OCI-LY3 (cell line): ENCODE measurements around the gene SLC9A2.

Experiments used
- H2AFZ ChIP-seq: fragments of 200-600, 300-600 bp; shearing (Covaris generic); 2 replicates; pipeline ENCODE4 v1.6.0; 2014; ENCODE audit warnings: antibody characterized with exemption, low read depth, low read length
- H3K27ac ChIP-seq: fragments of 200-600, 300-600 bp; sonication (generic); 2 replicates; pipeline ENCODE4 v1.5.1; 2014; ENCODE audit warnings: mild to moderate bottlenecking, low read length, moderate library complexity, mixed read lengths
- H3K27me3 ChIP-seq: fragments of 200-600, 300-600 bp; sonication (generic); 2 replicates; pipeline ENCODE4 v1.6.1; 2014; ENCODE audit warnings: low read depth, low read length, mixed read lengths
- H3K36me3 ChIP-seq: fragments of 200-600, 300-600 bp; sonication (generic); replicated peaks from 2 replicates; pipeline ENCODE3; 2014; ENCODE audit warnings: low read depth, low read length, mixed read lengths
- H3K4me1 ChIP-seq: fragments of 300-600, 200-600 bp; sonication (generic); 2 replicates; pipeline ENCODE4 v1.6.1; 2014; ENCODE audit warnings: low read length, mixed read lengths
- H3K4me2 ChIP-seq: fragments of 200-600, 300-600 bp; sonication (generic); 2 replicates; pipeline ENCODE4 v1.6.1; 2014; ENCODE audit warnings: low read length, mixed read lengths
- H3K4me3 ChIP-seq: fragments of 300-600, 200-600 bp; sonication (generic); 2 replicates; pipeline ENCODE4 v1.5.1; 2014; ENCODE audit warnings: antibody characterized with exemption, mild to moderate bottlenecking, low read length, moderate library complexity
- H3K79me2 ChIP-seq: fragments of 300-600, 200-600 bp; shearing (Covaris generic); 2 replicates; pipeline ENCODE4 v1.6.1; 2014; ENCODE audit warnings: mild to moderate bottlenecking, low read length, mixed read lengths
- H3K9ac ChIP-seq: fragments of 300-600, 200-600 bp; shearing (Covaris generic); 2 replicates; pipeline ENCODE4 v1.6.0; 2014; ENCODE audit warnings: mild to moderate bottlenecking, low read length, moderate library complexity
- H3K9me3 ChIP-seq: fragments of 200-600, 300-600 bp; shearing (Covaris generic); 2 replicates; pipeline ENCODE4 v1.6.1; 2014; ENCODE audit warnings: low read length, mixed read lengths; ENCODE audit not compliant: insufficient read depth
- H4K20me1 ChIP-seq: fragments of 200-600, 300-600 bp; sonication (generic); 2 replicates; pipeline ENCODE4 v1.6.1; 2016; ENCODE audit warnings: low read length, mixed read lengths; ENCODE audit not compliant: insufficient read depth
- EZH2phosphoT487 ChIP-seq: fragments of 200-600 bp; shearing (Covaris generic); IDR thresholded peaks from 2 replicates; pipeline ENCODE4 v1.6.1; 2018; ENCODE audit warnings: antibody characterized with exemption, mixed run types, low read depth
- TF ChIP-seq, protein P1 (sequence below): fragments of 200-600, 300-600 bp; sonication (generic); IDR thresholded peaks from 2 replicates; pipeline ENCODE4 v1.5.1; 2014; ENCODE audit warnings: antibody characterized with exemption, low read length, low read depth

Gene SLC9A2

DNA sequence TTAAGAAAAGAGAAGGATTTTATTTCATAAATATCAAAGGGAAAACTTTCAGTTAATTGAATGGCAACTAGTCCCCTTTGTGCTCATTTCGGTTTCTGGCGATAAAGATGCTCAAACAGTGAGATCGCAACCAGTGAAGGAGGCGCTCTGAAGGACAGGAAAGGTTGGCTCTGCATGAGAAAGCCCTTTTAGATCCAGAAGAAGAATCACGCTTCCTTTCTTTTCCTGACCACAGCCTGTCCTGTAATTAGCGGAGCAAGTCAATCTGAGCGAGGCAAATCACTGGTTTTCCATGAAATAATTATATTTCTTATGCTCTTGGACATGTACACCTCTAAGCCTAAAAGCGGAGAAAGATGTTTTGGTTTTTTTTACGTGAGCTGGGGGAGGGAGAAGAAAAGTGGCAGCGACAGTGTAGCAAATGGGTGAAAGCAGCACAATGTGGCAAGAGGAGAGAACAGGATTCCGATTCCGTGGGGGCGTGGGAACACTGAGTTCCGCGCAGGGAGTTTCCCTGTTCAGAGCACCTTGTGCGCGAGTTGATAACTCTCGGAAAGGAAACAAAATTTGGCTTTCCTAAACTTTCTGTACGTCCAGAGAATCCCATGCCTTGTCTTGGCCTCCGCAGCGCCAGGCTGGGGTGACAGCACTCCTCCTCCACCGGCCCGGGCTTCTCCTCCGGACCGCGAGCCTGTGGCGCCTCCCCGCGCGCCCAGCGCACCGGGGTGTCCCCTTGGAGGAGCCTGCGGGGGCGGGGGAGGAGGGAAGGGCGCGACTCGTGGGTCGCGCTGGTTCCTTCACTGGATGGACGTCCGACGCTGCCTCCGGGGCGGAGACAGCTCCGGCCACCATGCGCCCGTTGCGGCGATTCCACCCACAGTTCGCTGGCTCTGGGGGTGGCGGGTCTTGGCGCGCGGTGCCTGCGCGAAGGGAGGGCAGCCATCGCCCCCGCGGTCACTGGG, 620 bp upstream of the SLC9A2 start:
- Histone ChIP-seq H3K9me3 (no peaks in the 10 kb centered on the region), H3K36me3 (no peaks in the 10 kb centered on the region), H3K9ac (no peak overlapping the region), H3K27me3 (0 out of 2 replicates have a peak, but pooled peaks cover 1% of the 10 kb centered on the region), H3K4me1 (peaks cover 51% of the 10 kb centered on the region), H2AFZ (no peak overlapping the region), H3K4me3 (no peak overlapping the region), H3K79me2 (no peaks in the 10 kb centered on the region), H3K27ac (no peak overlapping the region), H3K4me2 (no peak overlapping the region), H4K20me1 (no peaks in the 10 kb centered on the region)
- TF ChIP-seq, protein P1, sequence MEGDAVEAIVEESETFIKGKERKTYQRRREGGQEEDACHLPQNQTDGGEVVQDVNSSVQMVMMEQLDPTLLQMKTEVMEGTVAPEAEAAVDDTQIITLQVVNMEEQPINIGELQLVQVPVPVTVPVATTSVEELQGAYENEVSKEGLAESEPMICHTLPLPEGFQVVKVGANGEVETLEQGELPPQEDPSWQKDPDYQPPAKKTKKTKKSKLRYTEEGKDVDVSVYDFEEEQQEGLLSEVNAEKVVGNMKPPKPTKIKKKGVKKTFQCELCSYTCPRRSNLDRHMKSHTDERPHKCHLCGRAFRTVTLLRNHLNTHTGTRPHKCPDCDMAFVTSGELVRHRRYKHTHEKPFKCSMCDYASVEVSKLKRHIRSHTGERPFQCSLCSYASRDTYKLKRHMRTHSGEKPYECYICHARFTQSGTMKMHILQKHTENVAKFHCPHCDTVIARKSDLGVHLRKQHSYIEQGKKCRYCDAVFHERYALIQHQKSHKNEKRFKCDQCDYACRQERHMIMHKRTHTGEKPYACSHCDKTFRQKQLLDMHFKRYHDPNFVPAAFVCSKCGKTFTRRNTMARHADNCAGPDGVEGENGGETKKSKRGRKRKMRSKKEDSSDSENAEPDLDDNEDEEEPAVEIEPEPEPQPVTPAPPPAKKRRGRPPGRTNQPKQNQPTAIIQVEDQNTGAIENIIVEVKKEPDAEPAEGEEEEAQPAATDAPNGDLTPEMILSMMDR = no peak
- no peak for TF ChIP-seq EZH2phosphoT487

DNA sequence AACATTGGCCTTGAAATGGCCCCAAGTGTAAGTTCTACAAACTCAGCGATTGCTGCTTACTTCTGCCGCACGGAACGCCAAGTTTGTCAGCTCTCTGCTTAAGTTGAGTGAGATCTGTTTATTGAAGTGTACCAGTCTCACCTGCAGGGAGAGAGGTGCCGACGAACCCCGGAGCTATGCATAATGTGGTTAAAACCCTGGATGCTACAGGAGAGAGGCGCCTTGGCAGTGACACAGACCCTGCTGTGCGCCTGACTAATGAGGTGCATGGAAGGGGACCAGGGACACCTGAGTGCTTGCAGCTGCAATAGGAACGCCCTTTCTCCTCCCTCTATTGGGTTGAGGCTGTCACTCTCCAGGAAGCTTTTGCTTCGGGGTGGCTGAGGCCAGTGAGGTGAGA, 979 bp downstream of the SLC9A2 start:
- H2AFZ ChIP-seq = no peak overlapping the region
- H3K9me3 ChIP-seq = no peaks in the 10 kb centered on the region
- H3K79me2 ChIP-seq = no peaks in the 10 kb centered on the region
- H3K4me3 ChIP-seq = no peak overlapping the region
- no peaks in the 10 kb centered on the region for H3K36me3 ChIP-seq
- H3K27me3 ChIP-seq = no peaks in the 10 kb centered on the region
- no peak overlapping the region for H3K9ac ChIP-seq
- TF ChIP-seq EZH2phosphoT487 = no peak
- TF ChIP-seq, protein P1 = no peak
- H3K4me1 ChIP-seq = peaks cover 58% of the 10 kb centered on the region
- H3K27ac ChIP-seq = no peak overlapping the region
- H3K4me2 ChIP-seq = no peak overlapping the region; the same call in 1 of the 2 replicates
- H4K20me1 ChIP-seq = no peaks in the 10 kb centered on the region

DNA sequence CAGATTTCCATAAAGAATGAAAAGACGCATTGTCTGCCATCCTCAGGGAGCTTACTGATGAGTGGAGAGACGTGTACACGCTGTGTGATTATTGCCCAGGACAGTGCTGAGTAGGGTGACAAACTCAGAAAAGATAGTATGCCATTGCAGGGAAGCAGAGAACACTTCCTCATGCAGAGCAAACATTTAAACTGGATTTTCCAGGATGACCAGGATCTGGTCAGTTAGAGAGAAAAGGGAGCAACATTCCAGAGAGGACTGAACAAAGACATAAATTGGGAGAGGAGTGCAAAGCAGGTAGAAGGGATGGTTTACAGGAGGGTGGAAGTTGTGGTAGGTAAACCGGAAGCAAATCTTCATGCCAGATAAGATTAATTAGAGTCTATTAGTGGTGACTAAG, 2.3 kb downstream of the SLC9A2 start:
- H3K4me1 ChIP-seq = peaks cover 58% of the 10 kb centered on the region
- H3K27me3 ChIP-seq = no peaks in the 10 kb centered on the region
- H2AFZ ChIP-seq = peak overlapping the region; percentile 5; the same call in 1 of the 2 replicates
- peak overlapping the region; percentile 31; the same call in 1 of the 2 replicates for H3K9ac ChIP-seq
- H3K4me3 ChIP-seq = peak overlapping the region; percentile 56
- no peaks in the 10 kb centered on the region for H3K9me3 ChIP-seq
- no peaks in the 10 kb centered on the region for H3K79me2 ChIP-seq
- H3K36me3 ChIP-seq = no peaks in the 10 kb centered on the region
- no peak for TF ChIP-seq EZH2phosphoT487
- TF ChIP-seq, protein P1 = no peak
- peak overlapping the region; percentile 75 for H3K27ac ChIP-seq
- peak overlapping the region; percentile 79 for H3K4me2 ChIP-seq
- H4K20me1 ChIP-seq = no peaks in the 10 kb centered on the region

DNA sequence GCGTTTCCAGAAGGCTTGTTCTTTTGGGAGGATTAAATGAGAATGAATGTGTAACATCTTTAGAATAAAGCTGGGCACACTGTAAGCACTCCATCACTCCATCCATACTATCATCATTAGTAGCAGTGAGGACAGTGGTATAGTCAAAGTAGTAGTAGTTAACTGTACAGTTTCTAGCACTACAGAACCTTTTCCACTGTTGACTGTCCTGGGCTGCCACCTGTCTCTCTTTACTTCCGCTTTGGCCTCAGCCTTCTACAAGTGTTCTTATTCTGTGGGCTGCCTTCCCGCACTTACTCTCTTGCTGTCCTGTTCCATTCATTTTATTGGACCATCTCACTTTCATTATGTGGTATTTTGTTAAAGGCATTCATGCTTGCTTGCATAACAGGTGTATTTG, 3.3 kb downstream of the SLC9A2 start:
- Histone ChIP-seq H3K27me3 (no peaks in the 10 kb centered on the region), H3K4me2 (peak overlapping the region; percentile 79)

More for the DNA sequence above, 3.3 kb downstream of the SLC9A2 start:
- Histone ChIP-seq H3K9ac (peak overlapping the region; percentile 43; the same call in 1 of the 2 replicates), H3K4me1 (peaks cover 50% of the 10 kb centered on the region), H3K9me3 (no peaks in the 10 kb centered on the region), H3K79me2 (no peaks in the 10 kb centered on the region), H4K20me1 (no peaks in the 10 kb centered on the region), H3K4me3 (peak overlapping the region; percentile 56), H3K36me3 (no peaks in the 10 kb centered on the region), H2AFZ (no peak overlapping the region), H3K27ac (peak overlapping the region; percentile 75)
- TF ChIP-seq, protein P1 = no peak
- TF ChIP-seq EZH2phosphoT487 = no peak
